Dedifferentiated amniotic fluid mesenchymal stem cell (primary cell): ENCODE results near the gene HSD3B1.
"Not testable (repeated sequence)": the region's sequence is repeated elsewhere in the genome, so short reads cannot be mapped to it uniquely, and the experiment has no call there.

Source experiments
- DNase-seq: peaks from one replicate; pipeline ENCODE4 v3.0.0-alpha.2; 2016; ENCODE audit errors: extremely low spot score

The HSD3B1 gene

DNA sequence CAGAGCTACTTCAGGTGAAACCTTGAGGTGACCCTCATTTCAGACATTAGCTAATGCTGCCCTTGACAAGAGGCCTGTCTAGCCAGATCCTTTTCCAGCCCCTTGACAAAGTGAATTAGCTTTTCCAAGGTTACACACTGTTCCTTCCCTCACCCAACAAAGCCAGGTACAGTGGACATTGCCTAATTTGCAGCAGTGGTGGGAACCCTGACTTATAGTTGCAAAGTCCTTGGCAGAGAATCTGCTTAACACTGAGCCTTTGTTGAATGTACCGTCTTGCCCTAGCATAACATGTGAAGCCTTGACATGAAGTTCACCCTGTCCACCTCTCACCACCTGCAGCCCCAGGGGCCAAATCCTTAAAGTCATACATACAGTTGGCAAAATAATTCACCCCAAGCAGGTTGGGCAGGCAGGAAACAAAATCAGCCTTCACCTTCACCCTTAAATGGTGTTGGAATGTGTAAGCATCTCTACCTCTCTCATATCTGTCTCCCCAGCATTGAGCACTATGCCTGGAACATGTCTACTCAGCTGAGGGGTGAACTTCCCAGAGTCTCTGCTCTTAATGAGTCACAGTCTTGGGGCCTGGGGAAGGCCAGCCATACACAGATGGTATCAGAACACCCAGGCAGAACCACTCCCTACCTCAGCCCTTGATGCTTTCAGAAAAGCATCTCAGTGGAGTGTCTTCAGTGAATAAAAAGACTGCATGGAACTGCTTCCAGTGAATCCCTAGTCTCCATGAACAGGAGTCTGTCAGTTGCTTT, 46.5 kb downstream of the HSD3B1 start:
- DNase-seq = peak; percentile 34

DNA sequence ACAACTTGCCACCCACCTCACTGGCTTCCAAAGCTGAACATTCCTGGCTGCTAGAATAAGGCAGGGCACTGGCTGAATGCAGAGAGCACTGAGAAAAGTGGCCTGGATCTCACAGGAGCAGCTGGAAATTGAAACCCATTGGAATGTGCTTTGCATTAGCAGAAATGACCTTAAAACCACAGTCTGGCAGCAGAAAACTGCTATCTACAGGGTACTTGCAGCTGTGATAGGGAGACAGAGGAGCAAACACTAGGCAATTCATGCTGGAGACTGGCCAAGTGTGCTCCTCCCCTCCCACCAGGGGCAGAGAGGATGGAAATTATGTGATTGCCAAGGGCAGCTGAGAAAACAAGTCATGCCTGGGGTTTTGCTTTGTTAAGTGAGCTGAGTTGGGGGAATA, 47.2 kb downstream of the HSD3B1 start:
- DNase-seq = peak; percentile 82

DNA sequence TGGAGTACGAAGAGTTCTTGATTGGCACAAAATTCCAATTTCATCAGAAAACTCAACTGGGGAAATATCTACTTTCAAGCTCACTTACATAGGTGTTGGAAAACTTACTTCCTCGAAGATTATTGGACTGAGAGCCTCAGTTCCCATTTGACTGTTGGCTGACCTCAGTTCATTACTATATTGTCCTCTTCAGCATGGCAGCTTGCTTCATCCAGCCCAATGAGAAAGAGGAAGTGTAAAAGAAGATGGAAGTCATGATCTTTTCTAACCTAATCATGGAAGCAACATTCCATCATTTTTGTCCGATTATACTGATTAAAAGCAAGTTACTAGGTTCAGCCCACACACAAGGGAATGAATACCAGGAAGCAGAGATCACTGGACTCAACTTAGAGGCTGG, 49.4 kb downstream of the HSD3B1 start:
- DNase-seq = no peak

DNA sequence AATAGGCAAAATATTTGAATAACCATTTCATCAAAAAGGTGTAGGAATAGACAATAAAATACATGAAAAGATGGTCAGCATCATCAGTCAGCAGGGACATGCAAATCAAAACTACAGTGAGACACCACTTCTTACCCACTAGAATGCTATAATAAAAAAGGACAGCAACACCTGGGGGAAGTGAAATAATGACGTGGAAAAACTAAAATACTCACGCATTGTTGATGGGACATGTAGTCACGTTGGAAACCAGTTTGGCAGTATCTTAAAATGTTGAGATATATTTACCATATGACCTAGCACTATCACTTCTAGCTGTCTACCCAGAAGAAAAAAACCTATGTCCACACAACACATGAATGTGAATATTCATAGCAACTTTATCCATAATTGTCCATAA, 53.4 kb downstream of the HSD3B1 start:
- not testable (repeated sequence) for DNase-seq

DNA sequence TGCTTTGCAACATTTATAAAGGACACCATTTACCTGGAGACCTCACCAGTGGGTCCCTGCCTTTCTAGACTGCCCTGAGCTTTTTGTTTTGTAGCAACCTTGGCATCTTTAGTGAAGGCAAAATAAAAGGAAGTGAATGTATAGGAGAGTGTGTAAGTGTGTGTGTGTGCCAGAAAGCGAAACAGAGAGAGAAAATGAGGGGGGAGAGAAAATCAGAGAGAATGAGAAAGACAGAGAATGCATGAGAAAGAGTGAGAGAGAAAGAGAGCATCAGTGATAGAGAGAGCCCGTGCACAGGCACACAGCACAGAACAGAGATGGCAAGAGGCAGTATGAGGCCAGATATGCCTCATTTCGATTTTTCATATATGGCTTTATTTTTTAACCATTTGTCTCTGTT, 57.5 kb downstream of the HSD3B1 start:
- no peak for DNase-seq
